Measurements from ENCODE around the gene PSMD13.

Gene PSMD13

GRCh38 chr11:259413-259812 is 22.6 kb downstream of the PSMD13 start:
- H3K27me3 ChIP-seq (ENCODE audit: insufficient read depth, poor library complexity, severe bottlenecking), result no peaks in the 10 kb centered on the region
- no peak overlapping the region for H3K4me3 ChIP-seq (replicated peaks; ENCODE audit: insufficient read depth, low read length)
- TF ChIP-seq REST (IDR thresholded peaks at IDR 0.05; ENCODE audit: insufficient replicate concordance, low read depth) (no peak), CTCF (IDR thresholded peaks at IDR 0.05; ENCODE audit: insufficient read depth, low read length) (no peak), GABPA (IDR thresholded peaks at IDR 0.05; ENCODE audit: low read depth) (no peak), SPI1 (IDR thresholded peaks at IDR 0.05; ENCODE audit: borderline replicate concordance, low read depth) (peak; percentile 50; the same call in 1 of the 2 replicates)
- H3K27ac ChIP-seq (replicated peaks), result no peak overlapping the region
- no peak for DNase-seq (ENCODE audit: low read depth in 1 of 2, low spot score in 1 of 2)

GRCh38 chr11:261624-262023 is 24.8 kb downstream of the PSMD13 start:
- no peak for TF ChIP-seq GABPA (IDR thresholded peaks at IDR 0.05; ENCODE audit: low read depth)
- Histone ChIP-seq H3K27ac (replicated peaks) (no peak overlapping the region), H3K4me3 (replicated peaks; ENCODE audit: insufficient read depth, low read length) (no peak overlapping the region), H3K27me3 (ENCODE audit: insufficient read depth, poor library complexity, severe bottlenecking) (no peaks in the 10 kb centered on the region)
- no peak for DNase-seq (ENCODE audit: low read depth in 1 of 2, low spot score in 1 of 2)

GRCh38 chr11:266676-267439 is 30.1 kb downstream of the PSMD13 start:
- H3K27ac ChIP-seq (replicated peaks), result no peak overlapping the region
- peak; percentile 48 to 59 for DNase-seq (ENCODE audit: low read depth in 1 of 2, low spot score in 1 of 2)
- no peak for TF ChIP-seq REST (IDR thresholded peaks at IDR 0.05; ENCODE audit: insufficient replicate concordance, low read depth)
- no peak for TF ChIP-seq CTCF (IDR thresholded peaks at IDR 0.05; ENCODE audit: insufficient read depth, low read length)
- TF ChIP-seq SPI1 (IDR thresholded peaks at IDR 0.05; ENCODE audit: borderline replicate concordance, low read depth), result no peak
- no peak for TF ChIP-seq GABPA (IDR thresholded peaks at IDR 0.05; ENCODE audit: low read depth)
- TF ChIP-seq POLR2AphosphoS5 (IDR thresholded peaks at IDR 0.05; ENCODE audit: low read depth), result no peak

GRCh38 chr11:267491-267994 is 30.8 kb downstream of the PSMD13 start:
- peak overlapping the region; percentile 99 for H3K27ac ChIP-seq (replicated peaks)
- peak overlapping the region; percentile 46 for H3K4me3 ChIP-seq (replicated peaks; ENCODE audit: insufficient read depth, low read length)
- TF ChIP-seq REST (IDR thresholded peaks at IDR 0.05; ENCODE audit: insufficient replicate concordance, low read depth), result no peak
- TF ChIP-seq GABPA (IDR thresholded peaks at IDR 0.05; ENCODE audit: low read depth), result no peak
- no peak for TF ChIP-seq POLR2AphosphoS5 (IDR thresholded peaks at IDR 0.05; ENCODE audit: low read depth)

More at GRCh38 chr11:266676-267439, 30.1 kb downstream of the PSMD13 start:
- H3K4me3 ChIP-seq (replicated peaks; ENCODE audit: insufficient read depth, low read length), result no peak overlapping the region
- no peaks in the 10 kb centered on the region for H3K27me3 ChIP-seq (ENCODE audit: insufficient read depth, poor library complexity, severe bottlenecking)

More at GRCh38 chr11:267491-267994, 30.8 kb downstream of the PSMD13 start:
- peak; percentile 61 to 75 for DNase-seq (ENCODE audit: low read depth in 1 of 2, low spot score in 1 of 2)
- H3K27me3 ChIP-seq (ENCODE audit: insufficient read depth, poor library complexity, severe bottlenecking), result no peaks in the 10 kb centered on the region
